ENCODE measurements around the gene PTPRM.

- TF ChIP-seq, protein P1, sequence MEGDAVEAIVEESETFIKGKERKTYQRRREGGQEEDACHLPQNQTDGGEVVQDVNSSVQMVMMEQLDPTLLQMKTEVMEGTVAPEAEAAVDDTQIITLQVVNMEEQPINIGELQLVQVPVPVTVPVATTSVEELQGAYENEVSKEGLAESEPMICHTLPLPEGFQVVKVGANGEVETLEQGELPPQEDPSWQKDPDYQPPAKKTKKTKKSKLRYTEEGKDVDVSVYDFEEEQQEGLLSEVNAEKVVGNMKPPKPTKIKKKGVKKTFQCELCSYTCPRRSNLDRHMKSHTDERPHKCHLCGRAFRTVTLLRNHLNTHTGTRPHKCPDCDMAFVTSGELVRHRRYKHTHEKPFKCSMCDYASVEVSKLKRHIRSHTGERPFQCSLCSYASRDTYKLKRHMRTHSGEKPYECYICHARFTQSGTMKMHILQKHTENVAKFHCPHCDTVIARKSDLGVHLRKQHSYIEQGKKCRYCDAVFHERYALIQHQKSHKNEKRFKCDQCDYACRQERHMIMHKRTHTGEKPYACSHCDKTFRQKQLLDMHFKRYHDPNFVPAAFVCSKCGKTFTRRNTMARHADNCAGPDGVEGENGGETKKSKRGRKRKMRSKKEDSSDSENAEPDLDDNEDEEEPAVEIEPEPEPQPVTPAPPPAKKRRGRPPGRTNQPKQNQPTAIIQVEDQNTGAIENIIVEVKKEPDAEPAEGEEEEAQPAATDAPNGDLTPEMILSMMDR (conservative IDR thresholded peaks at IDR 0.05; ENCODE audit: low read depth, low read length), result no peak
- no peak for TF ChIP-seq EZH2 (IDR thresholded peaks at IDR 0.05; ENCODE audit: borderline replicate concordance, low read depth, low read length, poor library complexity, severe bottlenecking)
Observed at GRCh38 chr18:7571626-7572025, 4.5 kb downstream of the PTPRM start.
